ENCODE data around the gene STK10.

- TF ChIP-seq SIN3A (IDR thresholded peaks at IDR 0.05; ENCODE audit: low read depth) = no peak
- TF ChIP-seq POLR2A (IDR thresholded peaks at IDR 0.05; ENCODE audit: borderline replicate concordance, extremely low read depth, insufficient read depth, insufficient read length) = no peak
- TF ChIP-seq EZH2 (IDR thresholded peaks at IDR 0.05) = no peak
- TF ChIP-seq CEBPB (IDR thresholded peaks at IDR 0.05; ENCODE audit: low read depth) = no peak
- TF ChIP-seq, protein P1, sequence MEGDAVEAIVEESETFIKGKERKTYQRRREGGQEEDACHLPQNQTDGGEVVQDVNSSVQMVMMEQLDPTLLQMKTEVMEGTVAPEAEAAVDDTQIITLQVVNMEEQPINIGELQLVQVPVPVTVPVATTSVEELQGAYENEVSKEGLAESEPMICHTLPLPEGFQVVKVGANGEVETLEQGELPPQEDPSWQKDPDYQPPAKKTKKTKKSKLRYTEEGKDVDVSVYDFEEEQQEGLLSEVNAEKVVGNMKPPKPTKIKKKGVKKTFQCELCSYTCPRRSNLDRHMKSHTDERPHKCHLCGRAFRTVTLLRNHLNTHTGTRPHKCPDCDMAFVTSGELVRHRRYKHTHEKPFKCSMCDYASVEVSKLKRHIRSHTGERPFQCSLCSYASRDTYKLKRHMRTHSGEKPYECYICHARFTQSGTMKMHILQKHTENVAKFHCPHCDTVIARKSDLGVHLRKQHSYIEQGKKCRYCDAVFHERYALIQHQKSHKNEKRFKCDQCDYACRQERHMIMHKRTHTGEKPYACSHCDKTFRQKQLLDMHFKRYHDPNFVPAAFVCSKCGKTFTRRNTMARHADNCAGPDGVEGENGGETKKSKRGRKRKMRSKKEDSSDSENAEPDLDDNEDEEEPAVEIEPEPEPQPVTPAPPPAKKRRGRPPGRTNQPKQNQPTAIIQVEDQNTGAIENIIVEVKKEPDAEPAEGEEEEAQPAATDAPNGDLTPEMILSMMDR (IDR thresholded peaks at IDR 0.05 in 2 of 3, conservative IDR thresholded peaks at IDR 0.05 in 1 of 3; ENCODE audit: borderline replicate concordance in 1 of 3, insufficient read depth in 1 of 3, low read depth in 2 of 3, low read length in 2 of 3) = no peak
- no peak for TF ChIP-seq RAD21 (IDR thresholded peaks at IDR 0.05; ENCODE audit: low read depth)
- TF ChIP-seq, protein P2, sequence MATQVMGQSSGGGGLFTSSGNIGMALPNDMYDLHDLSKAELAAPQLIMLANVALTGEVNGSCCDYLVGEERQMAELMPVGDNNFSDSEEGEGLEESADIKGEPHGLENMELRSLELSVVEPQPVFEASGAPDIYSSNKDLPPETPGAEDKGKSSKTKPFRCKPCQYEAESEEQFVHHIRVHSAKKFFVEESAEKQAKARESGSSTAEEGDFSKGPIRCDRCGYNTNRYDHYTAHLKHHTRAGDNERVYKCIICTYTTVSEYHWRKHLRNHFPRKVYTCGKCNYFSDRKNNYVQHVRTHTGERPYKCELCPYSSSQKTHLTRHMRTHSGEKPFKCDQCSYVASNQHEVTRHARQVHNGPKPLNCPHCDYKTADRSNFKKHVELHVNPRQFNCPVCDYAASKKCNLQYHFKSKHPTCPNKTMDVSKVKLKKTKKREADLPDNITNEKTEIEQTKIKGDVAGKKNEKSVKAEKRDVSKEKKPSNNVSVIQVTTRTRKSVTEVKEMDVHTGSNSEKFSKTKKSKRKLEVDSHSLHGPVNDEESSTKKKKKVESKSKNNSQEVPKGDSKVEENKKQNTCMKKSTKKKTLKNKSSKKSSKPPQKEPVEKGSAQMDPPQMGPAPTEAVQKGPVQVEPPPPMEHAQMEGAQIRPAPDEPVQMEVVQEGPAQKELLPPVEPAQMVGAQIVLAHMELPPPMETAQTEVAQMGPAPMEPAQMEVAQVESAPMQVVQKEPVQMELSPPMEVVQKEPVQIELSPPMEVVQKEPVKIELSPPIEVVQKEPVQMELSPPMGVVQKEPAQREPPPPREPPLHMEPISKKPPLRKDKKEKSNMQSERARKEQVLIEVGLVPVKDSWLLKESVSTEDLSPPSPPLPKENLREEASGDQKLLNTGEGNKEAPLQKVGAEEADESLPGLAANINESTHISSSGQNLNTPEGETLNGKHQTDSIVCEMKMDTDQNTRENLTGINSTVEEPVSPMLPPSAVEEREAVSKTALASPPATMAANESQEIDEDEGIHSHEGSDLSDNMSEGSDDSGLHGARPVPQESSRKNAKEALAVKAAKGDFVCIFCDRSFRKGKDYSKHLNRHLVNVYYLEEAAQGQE (IDR thresholded peaks at IDR 0.05; ENCODE audit: low read depth) = no peak
Observed at GRCh38 chr5:172093559-172093958, 94.5 kb downstream of the STK10 start.
